ENCODE measurements around the gene CD9. TPM values are rescaled to one million over a fixed set of nuclear protein-coding genes. Genes with fewer than 3 reads are reported as not detected.

The CD9 gene, protein sequence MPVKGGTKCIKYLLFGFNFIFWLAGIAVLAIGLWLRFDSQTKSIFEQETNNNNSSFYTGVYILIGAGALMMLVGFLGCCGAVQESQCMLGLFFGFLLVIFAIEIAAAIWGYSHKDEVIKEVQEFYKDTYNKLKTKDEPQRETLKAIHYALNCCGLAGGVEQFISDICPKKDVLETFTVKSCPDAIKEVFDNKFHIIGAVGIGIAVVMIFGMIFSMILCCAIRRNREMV
- 212 to 269 TPM (median 254 TPM) in 5 replicates for total RNA-seq (2022; extraction: Qiagen RNA extraction; ENCODE audit: low read depth)

DNA sequence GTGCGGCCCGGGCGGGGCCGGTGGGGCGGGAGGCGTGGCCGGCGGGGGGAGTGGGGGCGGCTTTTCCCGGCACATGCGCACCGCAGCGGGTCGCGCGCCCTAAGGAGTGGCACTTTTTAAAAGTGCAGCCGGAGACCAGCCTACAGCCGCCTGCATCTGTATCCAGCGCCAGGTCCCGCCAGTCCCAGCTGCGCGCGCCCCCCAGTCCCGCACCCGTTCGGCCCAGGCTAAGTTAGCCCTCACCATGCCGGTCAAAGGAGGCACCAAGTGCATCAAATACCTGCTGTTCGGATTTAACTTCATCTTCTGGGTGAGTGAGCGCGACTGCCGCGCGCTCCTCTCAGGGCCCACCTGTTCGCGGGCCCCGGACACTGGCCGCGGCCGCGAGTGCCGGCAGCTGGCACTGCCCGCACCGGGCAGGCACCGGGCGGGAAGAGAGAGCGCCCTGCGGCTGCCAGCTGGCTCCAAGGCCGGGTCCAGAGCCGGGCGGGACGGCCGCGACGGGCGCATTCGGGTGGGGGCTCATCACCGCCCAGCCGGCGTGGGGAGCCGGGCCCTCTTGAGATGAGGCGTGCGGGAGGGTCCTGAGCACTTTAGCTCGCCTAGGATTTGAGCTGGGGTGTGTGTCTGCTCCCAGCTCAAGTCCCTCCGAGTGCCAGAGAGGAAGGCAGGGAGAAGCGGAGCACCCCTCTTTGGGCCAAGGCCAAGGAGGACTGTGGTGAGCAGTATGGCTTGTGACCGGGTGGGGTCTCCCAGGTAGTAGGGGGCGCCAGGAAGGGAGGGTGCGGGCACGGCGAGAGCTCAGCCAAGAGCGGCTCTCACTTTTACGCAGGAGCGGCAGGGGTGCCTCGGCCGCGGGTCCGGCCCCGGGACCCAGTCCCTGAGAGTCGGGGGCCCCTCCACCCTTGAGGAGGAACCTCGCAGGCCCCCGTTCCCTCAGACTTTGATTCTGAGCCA is at the start of gene CD9:
Gene CD9 (plus strand): TSS at position 145 of the 957 bp plus-strand sequence. CDS start 100 bp downstream, at position 245.

Other genes with a start within 250 kb of the CD9 start
- gene VWF, start 75.7 kb upstream of the CD9 start, total RNA-seq (2022; extraction: Qiagen RNA extraction; ENCODE audit: low read depth): 0.06 to 0.42 TPM (median 0.15 TPM) in 5 replicates
- 0.18 to 0.53 TPM (median 0.30 TPM) in 5 replicates for gene PLEKHG6, start 110.3 kb downstream of the CD9 start, total RNA-seq (2022; extraction: Qiagen RNA extraction; ENCODE audit: low read depth)
- 337 to 562 TPM (median 507 TPM) in 5 replicates for gene TNFRSF1A, start 141.7 kb downstream of the CD9 start, total RNA-seq (2022; extraction: Qiagen RNA extraction; ENCODE audit: low read depth)
- gene SCNN1A, start 175.2 kb downstream of the CD9 start, total RNA-seq (2022; extraction: Qiagen RNA extraction; ENCODE audit: low read depth): 6.5 to 9.4 TPM (median 6.9 TPM) in 5 replicates
- gene LTBR, start 183.8 kb downstream of the CD9 start, total RNA-seq (2022; extraction: Qiagen RNA extraction; ENCODE audit: low read depth): 154 to 212 TPM (median 188 TPM) in 5 replicates
- gene CD27, start 244.6 kb downstream of the CD9 start, total RNA-seq (2022; extraction: Qiagen RNA extraction; ENCODE audit: low read depth): not detected in 5 replicates